Suppressor macrophage treated with lipopolysaccharide for 1 hour (primary cell): Measurements from ENCODE around the gene HOXB13.
A peak's percentile ranks its signal among the peaks of the same experiment; 100 is the strongest.

Experiments
- DNase-seq, 3 donors: peaks; one replicate each; pipeline ENCODE4 v3.0.0-alpha.2; 2020 to 2022

HOXB13 gene

GRCh38 chr17:48748718-48749566 is 20.4 kb upstream of the HOXB13 start:
- no peak for DNase-seq

- DNase-seq, result no peak
Measured at GRCh38 chr17:48747445-48748363, 19.2 kb upstream of the HOXB13 start.

- no peak for DNase-seq
Measured at GRCh38 chr17:48746916-48747444, 18.4 kb upstream of the HOXB13 start.

GRCh38 chr17:48745381-48746275 is 17.1 kb upstream of the HOXB13 start:
- no peak for DNase-seq

GRCh38 chr17:48740537-48740936 is 12.0 kb upstream of the HOXB13 start:
- DNase-seq, result no peak

GRCh38 chr17:48738803-48739526 is 10.4 kb upstream of the HOXB13 start:
- DNase-seq, result peak in 2 of 3 donors; percentile 31

GRCh38 chr17:48738424-48738802 is 9.9 kb upstream of the HOXB13 start:
- no peak for DNase-seq

GRCh38 chr17:48737330-48738043 is 8.9 kb upstream of the HOXB13 start:
- no peak for DNase-seq

- no peak for DNase-seq
Measured at GRCh38 chr17:48735062-48735351, 6.5 kb upstream of the HOXB13 start.

GRCh38 chr17:48734333-48735061 is 5.9 kb upstream of the HOXB13 start:
- no peak for DNase-seq

GRCh38 chr17:48733632-48734328 is 5.2 kb upstream of the HOXB13 start:
- no peak for DNase-seq

- DNase-seq, result no peak
Measured at GRCh38 chr17:48732688-48733629, 4.4 kb upstream of the HOXB13 start.

- DNase-seq, result no peak
Measured at GRCh38 chr17:48731355-48731754, 2.8 kb upstream of the HOXB13 start.

GRCh38 chr17:48730240-48730550 is 1.6 kb upstream of the HOXB13 start:
- DNase-seq, result no peak

GRCh38 chr17:48729335-48730239 is 1.0 kb upstream of the HOXB13 start:
- no peak for DNase-seq

GRCh38 chr17:48727415-48728175 is 955 bp downstream of the HOXB13 start:
- DNase-seq, result no peak

GRCh38 chr17:48726916-48727286 is 1.6 kb downstream of the HOXB13 start:
- DNase-seq, result no peak
